ENCODE results near the gene RBMY1F. TPM values are rescaled to one million over a fixed set of nuclear protein-coding genes. Genes with fewer than 3 reads are reported as not detected.

The RBMY1F gene
- not detected in 2 replicates for total RNA-seq (ENCODE audit: low replicate concordance)

DNA sequence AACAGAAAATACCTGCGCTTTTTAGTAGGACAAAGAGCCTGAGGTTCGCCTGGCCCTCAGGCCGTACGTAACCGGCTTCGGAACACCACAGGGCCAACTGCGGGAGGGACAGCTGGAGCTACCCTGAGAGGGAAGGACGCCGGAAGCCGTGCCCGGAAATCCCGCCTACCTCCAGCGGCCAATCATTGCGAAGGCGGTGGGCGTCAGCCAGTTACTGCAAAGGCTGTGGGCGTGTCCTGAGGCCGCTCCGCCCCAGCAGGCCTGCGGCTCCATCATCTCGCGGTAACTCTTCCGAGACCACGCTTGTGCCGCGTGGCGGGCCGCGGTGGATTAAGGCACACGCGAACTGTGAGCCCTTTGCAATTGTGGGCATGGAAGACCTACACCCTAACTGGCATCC, at the start of gene RBMY1F:
Gene RBMY1F (minus strand): TSS at position 101 of the 400 bp plus-strand sequence. CDS start 1,954 bp downstream, outside the sequence.

Other genes starting within 250 kb of the RBMY1F start
- not detected in 2 replicates for gene RBMY1J, start 220.5 kb upstream of the RBMY1F start, total RNA-seq (ENCODE audit: low replicate concordance)

All from smooth muscle cell of the coronary artery (primary cell).